Gastroesophageal sphincter (tissue), 3 donors: Measurements from ENCODE around the gene C1D.

Experiments
- CTCF ChIP-seq, 4 experiments: fragments of 200-600 bp in 2 of 4; fragments of 450-650 bp in 2 of 4; sonication (generic) in 1 of 4; IDR thresholded peaks; one replicate each; pipeline ENCODE4 v1.5.1; 2017 to 2019; ENCODE audit warnings: antibody characterized with exemption in 4 of 4, mild to moderate bottlenecking in 2 of 4, moderate library complexity in 2 of 4
- EP300 ChIP-seq: sonication (generic); formaldehyde crosslinking; IDR thresholded peaks from one replicate; pipeline ENCODE4 v1.6.1; 2017; ENCODE audit warnings: antibody characterized with exemption, mild to moderate bottlenecking
- POLR2A ChIP-seq, 2 donors: fragments of 450-650 bp; IDR thresholded peaks; one replicate each; pipeline ENCODE4 v1.6.1; 2017; ENCODE audit warnings: antibody characterized with exemption in 2 of 2, mild to moderate bottlenecking in 2 of 2, moderate library complexity in 1 of 2

- TF ChIP-seq CTCF (IDR thresholded peaks at IDR 0.05) (no peak), POLR2A (IDR thresholded peaks at IDR 0.05) (no peak), EP300 (no peak)
Observed at GRCh38 chr2:68009526-68009925, 53.3 kb downstream of the C1D start.
